Transverse colon (tissue), 4 donors: ENCODE results near the gene MTURN. TPM values are rescaled to one million over a fixed set of nuclear protein-coding genes. Genes with fewer than 3 reads are reported as not detected.
"Not testable (repeated sequence)": the region's sequence is repeated elsewhere in the genome, so short reads cannot be mapped to it uniquely, and the experiment has no call there.

Source experiments
- DNase-seq: peaks from one replicate; pipeline ENCODE4 v3.0.0-alpha.2; 2019
- H3K27ac ChIP-seq, 4 donors: fragments of 200-600 bp; sonication (generic); 2 replicates each; pipeline ENCODE4 v1.5.1; 2016 to 2018; ENCODE audit warnings: inconsistent platforms in 4 of 4
- H3K27me3 ChIP-seq: fragments of 200-600 bp; sonication (generic); 2 replicates; pipeline ENCODE4 v1.5.1; 2017; ENCODE audit warnings: inconsistent platforms
- H3K36me3 ChIP-seq, 4 donors: fragments of 200-600 bp; sonication (generic); 2 replicates each; pipeline ENCODE4 v1.5.1; 2017 to 2019; ENCODE audit warnings: inconsistent platforms in 4 of 4
- H3K4me1 ChIP-seq, 4 donors: fragments of 200-600 bp; sonication (generic); 2 replicates each; pipeline ENCODE4 v1.5.1; 2017 to 2020; ENCODE audit warnings: inconsistent platforms in 4 of 4
- H3K4me3 ChIP-seq, 4 donors: fragments of 200-600 bp; sonication (generic); 1 replicate in 1 of 4; 2 replicates in 3 of 4; pipeline versions ENCODE4 v1.5.1 to v1.6.1; 2017 to 2019; ENCODE audit warnings: inconsistent platforms in 4 of 4
- H3K9me3 ChIP-seq, 2 donors: fragments of 200-600 bp; sonication (generic); 2 replicates each; pipeline ENCODE4 v1.5.1; 2017 to 2019; ENCODE audit warnings: inconsistent platforms in 2 of 2
- EP300 ChIP-seq: sonication (generic); formaldehyde crosslinking; IDR thresholded peaks from one replicate; pipeline ENCODE4 v1.6.1; 2017; ENCODE audit warnings: antibody characterized with exemption, low read depth
- POLR2A ChIP-seq: fragments of 450-650 bp; IDR thresholded peaks from one replicate; pipeline ENCODE4 v1.6.1; 2016; ENCODE audit warnings: antibody characterized with exemption, mild to moderate bottlenecking, moderate library complexity
- POLR2AphosphoS5 ChIP-seq, 3 donors: sonication (generic); formaldehyde crosslinking; IDR thresholded peaks; one replicate each; pipeline ENCODE4 v1.6.1; 2016; ENCODE audit warnings: antibody characterized with exemption in 3 of 3
- WGBS, 2 donors: methylation state at CpG; one replicate each; pipeline ENCODE4 v1.1.5; 2018; ENCODE audit warnings: low coverage in 1 of 2; 5-methylcytosine and 5-hydroxymethylcytosine counted together
- in situ Hi-C, 4 donors: fragments of 200-750 bp; cut with MboI; loops; one replicate each; pipeline versions ENCODE4 v1.15.0 to v1.15.1; 2017; ENCODE audit warnings: low sequenced_read_pairs in 3 of 4, low pct_ligation_motif_present in 1 of 4, low pct_unique_long_range_greater_than_20kb in 1 of 4
- intact Hi-C: fragments of 100-400 bp; cut with DNase I; formaldehyde crosslinking; loops from one replicate; pipeline ENCODE4 v1.15.1; 2023; ENCODE audit warnings: low total_unique reads
- total RNA-seq, 4 donors: library from RNA; depleted of rRNA; stranded (reverse); fragments of >200 nt; gene quantifications; one replicate each; pipeline ENCODE4 v1.1.0, GENCODE V29; 2016
- TF ChIP-seq, protein P1 (sequence below), 5 experiments: fragments of 200-600 bp in 3 of 5; fragments of 450-650 bp in 2 of 5; sonication (generic) in 3 of 5; IDR thresholded peaks; 1 replicate in 2 of 5; 2 replicates in 3 of 5; pipeline ENCODE4 v1.5.1; 2016 to 2017; ENCODE audit warnings: antibody characterized with exemption in 5 of 5, inconsistent platforms in 3 of 5, mild to moderate bottlenecking in 2 of 5, moderate library complexity in 1 of 5

The MTURN gene
- total RNA-seq, 4 donors from 2014 or later: 7.9 to 28.3 (median 15.0) TPM

DNA sequence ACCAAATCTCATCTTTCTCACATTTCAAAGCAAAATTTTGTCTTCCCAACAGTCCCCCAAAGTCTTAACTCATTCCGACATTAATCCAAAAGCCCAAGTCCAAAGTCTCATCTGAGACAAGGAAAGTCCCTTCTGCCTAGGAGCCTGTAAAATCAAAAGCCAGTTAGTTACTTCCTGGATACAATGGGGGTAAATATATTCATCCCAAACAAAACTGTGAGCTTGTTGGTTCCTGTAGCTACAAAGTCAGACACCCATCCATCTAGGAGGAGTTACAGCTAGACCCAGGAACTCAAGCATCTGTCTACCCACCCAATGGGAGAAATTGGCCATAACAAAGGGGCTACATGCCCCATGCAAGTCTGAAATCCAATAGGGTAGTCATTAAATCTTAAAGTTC is 51.9 kb downstream of the MTURN start:
- H3K9me3 ChIP-seq: no peaks in the 10 kb centered on the region
- H3K36me3 ChIP-seq: no peaks in the 10 kb centered on the region
- H3K4me1 ChIP-seq: no peaks in the 10 kb centered on the region
- no peak overlapping the region for H3K4me3 ChIP-seq
- H3K27me3 ChIP-seq: no peaks in the 10 kb centered on the region
- no peak for DNase-seq
- 55% methylated on average over 1 of the region's 1 CpG; no CpG with 5 or more reads in 1 of the 2 donors for WGBS, 2 donors
- intact Hi-C loops (no loop called here), in situ Hi-C loops (no loop called here)
- TF ChIP-seq EP300: no peak
- TF ChIP-seq, protein P1, sequence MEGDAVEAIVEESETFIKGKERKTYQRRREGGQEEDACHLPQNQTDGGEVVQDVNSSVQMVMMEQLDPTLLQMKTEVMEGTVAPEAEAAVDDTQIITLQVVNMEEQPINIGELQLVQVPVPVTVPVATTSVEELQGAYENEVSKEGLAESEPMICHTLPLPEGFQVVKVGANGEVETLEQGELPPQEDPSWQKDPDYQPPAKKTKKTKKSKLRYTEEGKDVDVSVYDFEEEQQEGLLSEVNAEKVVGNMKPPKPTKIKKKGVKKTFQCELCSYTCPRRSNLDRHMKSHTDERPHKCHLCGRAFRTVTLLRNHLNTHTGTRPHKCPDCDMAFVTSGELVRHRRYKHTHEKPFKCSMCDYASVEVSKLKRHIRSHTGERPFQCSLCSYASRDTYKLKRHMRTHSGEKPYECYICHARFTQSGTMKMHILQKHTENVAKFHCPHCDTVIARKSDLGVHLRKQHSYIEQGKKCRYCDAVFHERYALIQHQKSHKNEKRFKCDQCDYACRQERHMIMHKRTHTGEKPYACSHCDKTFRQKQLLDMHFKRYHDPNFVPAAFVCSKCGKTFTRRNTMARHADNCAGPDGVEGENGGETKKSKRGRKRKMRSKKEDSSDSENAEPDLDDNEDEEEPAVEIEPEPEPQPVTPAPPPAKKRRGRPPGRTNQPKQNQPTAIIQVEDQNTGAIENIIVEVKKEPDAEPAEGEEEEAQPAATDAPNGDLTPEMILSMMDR (IDR thresholded peaks at IDR 0.05): no peak
- TF ChIP-seq POLR2AphosphoS5 (IDR thresholded peaks at IDR 0.05): no peak
- TF ChIP-seq POLR2A: no peak
- H3K27ac ChIP-seq: no peak overlapping the region

DNA sequence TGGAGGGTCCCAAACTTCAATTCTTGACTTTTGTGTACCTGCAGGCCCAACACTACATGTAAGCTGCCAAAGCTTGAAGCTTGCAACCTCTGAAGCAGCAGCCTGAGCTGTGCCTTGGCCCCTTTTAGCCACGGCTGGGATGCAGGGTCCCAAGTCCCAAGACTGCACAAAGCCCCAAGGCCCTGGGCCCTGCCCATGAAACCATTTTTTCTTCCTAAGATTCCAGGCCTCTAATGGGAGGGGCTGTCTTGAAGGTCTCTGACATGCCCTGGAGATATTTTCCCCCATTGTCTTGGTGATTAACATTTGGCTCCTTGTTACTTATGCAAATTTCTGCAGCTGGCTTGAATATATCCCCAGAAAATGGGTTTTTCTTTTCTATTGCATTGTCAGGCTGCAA is 52.7 kb downstream of the MTURN start:
- Histone ChIP-seq H3K27ac (no peak overlapping the region), H3K9me3 (no peaks in the 10 kb centered on the region), H3K27me3 (no peaks in the 10 kb centered on the region), H3K4me3 (no peak overlapping the region), H3K36me3 (no peaks in the 10 kb centered on the region), H3K4me1 (no peaks in the 10 kb centered on the region)
- no peak for DNase-seq
- intact Hi-C loops (no loop called here), in situ Hi-C loops (no loop called here)
- TF ChIP-seq EP300 (no peak), POLR2A (no peak), POLR2AphosphoS5 (IDR thresholded peaks at IDR 0.05) (no peak)
- TF ChIP-seq, protein P1 (IDR thresholded peaks at IDR 0.05): no peak
- WGBS, 2 donors: 75% methylated on average over 1 of the region's 1 CpG; no CpG with 5 or more reads in 1 of the 2 donors

DNA sequence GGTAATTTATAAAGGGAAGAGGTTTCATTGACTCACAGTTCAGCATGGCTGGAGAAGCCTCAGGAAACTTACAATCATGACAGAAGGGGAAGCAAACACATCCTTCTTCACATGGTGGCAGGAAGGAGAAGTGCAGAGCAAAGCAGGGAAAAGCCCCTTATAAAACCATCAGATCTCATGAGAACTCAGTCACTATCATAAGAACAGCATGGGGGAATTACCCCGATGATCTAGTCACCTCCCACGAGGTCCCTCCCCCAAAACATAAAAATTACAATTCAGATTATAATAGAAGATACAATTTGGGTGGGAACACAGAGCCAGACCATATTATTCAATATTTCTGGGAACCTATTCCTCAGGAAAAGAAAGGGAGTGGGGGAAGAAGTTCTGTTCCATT is 53.6 kb downstream of the MTURN start:
- H3K36me3 ChIP-seq, intact Hi-C loops, H3K27ac ChIP-seq, H3K4me3 ChIP-seq, H3K4me1 ChIP-seq, DNase-seq, H3K9me3 ChIP-seq, in situ Hi-C loops, H3K27me3 ChIP-seq: not testable (repeated sequence)
- 61% methylated on average over 2 of the region's 2 CpGs; no CpG with 5 or more reads in 1 of the 2 donors for WGBS, 2 donors

DNA sequence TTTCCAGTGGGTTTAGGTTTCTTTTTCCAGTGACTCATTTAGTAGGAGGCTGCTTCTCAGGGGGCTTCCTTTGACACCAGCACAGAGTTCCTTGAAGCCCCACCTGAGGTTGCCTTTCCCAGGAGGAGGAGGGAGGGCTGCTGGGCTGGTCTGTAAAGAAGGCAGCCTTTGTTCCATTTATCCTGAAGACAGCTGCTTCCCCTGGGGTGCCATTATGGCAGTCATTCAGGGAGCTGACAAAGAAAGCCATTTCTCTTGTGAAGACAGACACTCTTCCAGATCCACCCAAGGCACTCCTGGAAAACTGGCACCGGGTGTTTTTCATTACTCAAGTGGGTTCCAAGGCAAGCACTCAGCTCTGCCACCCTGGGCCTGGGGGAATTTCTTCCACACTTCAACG is 54.0 kb downstream of the MTURN start:
- Histone ChIP-seq H3K36me3 (no peaks in the 10 kb centered on the region), H3K9me3 (no peaks in the 10 kb centered on the region), H3K4me3 (no peak overlapping the region), H3K27ac (no peak overlapping the region), H3K4me1 (no peaks in the 10 kb centered on the region), H3K27me3 (no peaks in the 10 kb centered on the region)
- intact Hi-C loops (no loop called here), in situ Hi-C loops (no loop called here)
- TF ChIP-seq POLR2A (no peak), EP300 (no peak), POLR2AphosphoS5 (IDR thresholded peaks at IDR 0.05) (no peak)
- TF ChIP-seq, protein P1 (IDR thresholded peaks at IDR 0.05): no peak
- WGBS, 2 donors: 80 to 93% methylated on average over 1 to 2 of the region's 2 CpGs
- DNase-seq: no peak

DNA sequence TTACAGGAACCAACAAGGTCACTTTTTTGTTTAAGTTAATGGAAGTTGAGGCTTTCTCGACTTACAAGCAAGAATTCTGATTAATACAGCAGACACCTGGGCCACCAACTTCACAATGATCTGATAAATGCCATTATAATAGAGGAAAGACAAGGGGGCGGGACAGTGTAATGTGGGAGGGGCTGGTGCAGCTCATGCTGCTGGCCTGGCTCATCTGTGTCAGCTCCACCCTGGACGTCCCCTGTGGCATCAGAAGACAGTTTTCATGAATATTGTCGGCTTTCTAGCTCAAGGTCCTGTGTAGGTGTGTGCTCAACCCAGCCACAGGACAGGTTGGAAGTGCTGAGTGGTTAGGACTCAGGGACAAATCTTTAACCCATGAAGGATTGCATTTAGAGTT is 57.0 kb downstream of the MTURN start:
- TF ChIP-seq POLR2A (no peak), POLR2AphosphoS5 (IDR thresholded peaks at IDR 0.05) (no peak), EP300 (no peak)
- TF ChIP-seq, protein P1 (IDR thresholded peaks at IDR 0.05): no peak
- WGBS, 2 donors: 88 to 93% methylated on average over 1 to 4 of the region's 4 CpGs
- H3K27me3 ChIP-seq: no peaks in the 10 kb centered on the region
- H3K36me3 ChIP-seq: no peaks in the 10 kb centered on the region
- no peak overlapping the region for H3K27ac ChIP-seq
- no peaks in the 10 kb centered on the region for H3K4me1 ChIP-seq
- no peak for DNase-seq
- intact Hi-C loops: no loop called here
- in situ Hi-C loops: no loop called here
- no peak overlapping the region for H3K4me3 ChIP-seq
- H3K9me3 ChIP-seq: peaks cover 0 to 4% of the 10 kb centered on the region in 2 donors
